Suppressor macrophage treated with lipopolysaccharide for 1 hour (primary cell): ENCODE results near the gene ZNF878.
"Not testable (repeated sequence)": the region's sequence is repeated elsewhere in the genome, so short reads cannot be mapped to it uniquely, and the experiment has no call there.

ENCODE experiments used
- DNase-seq, 3 donors: peaks; one replicate each; pipeline ENCODE4 v3.0.0-alpha.2; 2020 to 2022

ZNF878 gene

DNA sequence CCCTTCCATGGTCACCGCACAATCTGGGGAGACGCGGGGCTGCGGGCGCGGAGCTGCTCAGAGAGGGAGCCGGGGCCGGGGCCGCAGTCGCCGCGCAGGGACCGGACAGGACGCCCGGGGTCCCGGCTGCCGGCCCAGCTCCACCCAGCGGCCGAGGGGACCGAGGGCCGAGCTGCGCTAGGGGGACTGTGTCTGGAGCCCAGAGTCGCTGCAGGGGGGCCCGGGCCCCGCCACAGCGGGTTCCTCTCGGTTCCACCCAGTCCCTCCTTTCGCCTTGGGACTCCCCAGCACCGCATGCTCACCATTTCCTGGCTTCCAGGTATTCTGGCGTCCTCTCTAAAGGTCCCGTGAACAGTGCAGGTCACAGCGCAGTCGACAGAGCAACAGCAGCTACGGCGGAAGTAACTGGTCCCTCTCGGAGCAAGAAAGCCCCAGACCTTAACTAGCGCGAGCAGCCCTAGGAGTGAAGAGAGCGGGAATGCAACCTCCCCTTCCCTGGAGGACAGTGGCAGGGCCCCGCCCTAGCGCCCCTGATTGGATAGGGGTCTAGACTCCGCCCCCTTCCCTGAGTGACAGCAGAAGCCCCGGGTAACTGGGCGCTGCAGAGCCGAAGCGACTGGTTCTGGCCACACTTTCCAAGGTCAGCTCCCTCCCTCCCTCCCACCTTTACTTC, at the start of gene ZNF878:
Gene ZNF878, minus strand, starts transcription at position 465 of the 673 bp plus-strand sequence. Its CDS starts 160 bp downstream, at position 305.
- peak; percentile 79 to 92 (median 86) for DNase-seq

DNA sequence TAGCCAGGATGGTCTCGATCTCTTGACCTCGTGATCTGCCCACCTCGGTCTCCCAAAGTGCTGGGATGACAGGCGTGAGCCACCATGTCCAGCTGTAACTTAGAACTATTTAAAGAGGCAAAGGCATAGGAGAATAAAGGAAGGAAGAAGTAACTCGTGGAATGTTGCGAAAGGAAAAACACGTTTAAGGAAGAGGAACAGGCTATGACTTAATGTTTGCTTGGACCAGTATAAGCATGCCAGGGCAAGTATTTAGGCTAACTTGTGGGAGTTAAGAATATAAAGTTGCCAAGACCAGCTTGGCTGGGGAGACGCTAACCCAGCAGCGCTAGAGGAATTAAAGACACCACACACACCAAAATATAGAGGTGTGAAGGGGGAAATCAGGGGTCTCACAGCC, 45.3 kb upstream of the ZNF878 start:
- DNase-seq = peak in 2 of 3 donors; percentile 3 to 19

DNA sequence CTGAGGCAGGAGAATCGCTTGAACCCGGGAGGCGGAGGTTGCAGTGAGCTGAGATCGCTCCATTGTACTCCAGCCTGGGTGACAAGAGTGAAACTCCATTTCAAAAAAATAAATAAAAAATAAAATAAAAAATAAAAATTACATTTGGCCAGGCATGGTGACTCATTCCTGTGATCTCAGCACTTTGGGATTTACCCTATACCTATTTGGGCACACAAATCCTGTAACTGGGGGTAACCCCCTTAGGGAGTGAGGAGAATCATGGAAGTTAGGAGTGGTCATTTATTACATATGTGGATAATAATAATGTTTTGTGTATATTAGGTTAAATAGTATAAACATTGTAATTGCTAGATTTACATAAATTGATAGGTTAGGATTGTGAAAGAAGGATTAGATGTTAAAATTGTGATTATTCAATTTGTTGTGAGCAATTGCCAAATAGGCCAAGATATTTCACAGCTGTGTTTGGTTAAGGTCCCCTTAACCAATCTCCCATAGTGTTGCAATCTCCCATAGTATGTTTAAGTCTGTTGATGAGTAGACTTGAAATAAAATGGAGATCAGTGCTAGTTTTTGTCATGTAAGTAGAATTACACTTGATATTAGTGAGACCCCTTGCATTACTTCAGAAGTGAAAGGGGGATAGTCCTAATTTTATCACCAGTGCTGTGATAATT, 42.5 kb upstream of the ZNF878 start:
- DNase-seq = peak; percentile 6 to 20 (median 9)

DNA sequence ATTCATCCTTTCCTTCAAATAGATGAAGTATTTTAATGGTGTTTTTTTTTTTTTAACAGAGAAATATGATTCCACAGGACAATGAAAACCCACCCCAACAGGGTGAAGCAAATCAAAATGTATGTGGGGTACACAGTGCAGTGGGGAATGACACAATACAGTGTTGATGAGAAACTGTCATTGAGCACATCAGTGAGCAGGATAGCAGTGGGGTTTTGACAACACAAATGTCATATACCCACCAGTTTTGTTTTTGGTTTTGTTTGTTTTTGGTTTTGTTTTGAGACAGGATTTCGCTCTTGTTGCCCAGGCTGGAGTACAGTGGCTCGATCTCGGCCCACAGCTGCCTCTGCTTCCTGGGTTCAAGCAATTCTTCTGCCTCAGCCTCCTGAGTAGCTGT, 41.0 kb upstream of the ZNF878 start:
- peak in 1 of 3 donors; percentile 20 for DNase-seq

DNA sequence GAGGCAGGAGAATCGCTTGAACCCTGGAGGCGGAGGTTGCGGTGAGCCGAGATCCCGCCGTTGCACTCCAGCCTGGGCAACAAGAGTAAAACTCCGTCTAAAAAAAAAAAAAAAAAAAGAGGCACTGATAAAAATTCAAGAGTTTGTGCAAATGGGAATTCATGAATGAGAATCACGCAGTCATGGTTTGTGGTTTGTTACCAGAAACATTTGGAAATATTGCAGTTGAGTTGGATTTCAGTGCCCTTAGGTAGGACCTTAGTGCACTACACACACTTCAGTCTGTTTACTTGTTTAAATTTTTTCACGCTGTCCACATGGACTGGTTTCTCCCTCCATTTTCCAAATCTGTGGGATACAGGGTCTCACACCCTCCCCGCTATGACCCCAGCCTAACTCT, 40.2 kb upstream of the ZNF878 start:
- peak in 1 of 3 donors; percentile 9 for DNase-seq

DNA sequence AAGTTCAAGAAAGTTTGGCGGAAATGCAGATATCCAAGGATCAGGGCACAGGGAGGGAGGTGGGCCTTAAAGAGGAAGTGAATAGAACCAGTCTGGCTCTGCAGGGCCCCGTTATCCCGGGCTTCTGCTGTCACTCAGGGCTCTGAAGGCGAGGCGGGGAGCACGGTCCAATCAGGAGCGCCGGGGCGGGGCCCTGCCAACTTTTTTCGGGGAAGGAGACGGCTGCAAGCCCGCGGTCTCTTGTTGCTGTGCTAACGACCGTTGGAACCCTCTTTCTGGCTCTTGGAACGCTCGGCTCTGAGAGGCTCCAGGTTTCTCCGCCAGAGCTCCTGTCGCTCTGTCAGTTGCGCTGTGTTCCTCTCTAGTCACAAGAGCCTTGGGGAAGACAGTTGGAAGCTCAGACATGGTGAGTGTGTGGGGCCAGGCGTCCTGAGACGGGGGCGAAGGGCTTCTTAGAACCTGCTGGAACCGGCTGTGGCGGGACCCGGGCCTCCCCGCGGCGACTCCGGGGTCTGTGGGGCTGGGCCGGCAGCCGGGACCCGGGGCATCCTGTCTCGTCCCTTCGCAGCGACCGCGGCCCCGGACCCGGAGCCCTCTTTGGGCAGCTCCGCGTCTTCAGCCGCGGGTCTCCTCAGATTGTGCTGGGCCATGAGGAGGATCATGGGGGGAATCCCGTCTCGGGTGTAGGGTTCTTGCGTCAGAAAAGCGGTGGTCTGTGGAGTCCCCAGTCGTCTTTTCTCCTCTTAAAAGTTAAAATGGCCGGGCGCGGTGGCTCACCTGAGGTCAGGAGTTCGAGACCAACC, 39.5 kb upstream of the ZNF878 start:
- DNase-seq = peak; percentile 85 to 92 (median 85)

DNA sequence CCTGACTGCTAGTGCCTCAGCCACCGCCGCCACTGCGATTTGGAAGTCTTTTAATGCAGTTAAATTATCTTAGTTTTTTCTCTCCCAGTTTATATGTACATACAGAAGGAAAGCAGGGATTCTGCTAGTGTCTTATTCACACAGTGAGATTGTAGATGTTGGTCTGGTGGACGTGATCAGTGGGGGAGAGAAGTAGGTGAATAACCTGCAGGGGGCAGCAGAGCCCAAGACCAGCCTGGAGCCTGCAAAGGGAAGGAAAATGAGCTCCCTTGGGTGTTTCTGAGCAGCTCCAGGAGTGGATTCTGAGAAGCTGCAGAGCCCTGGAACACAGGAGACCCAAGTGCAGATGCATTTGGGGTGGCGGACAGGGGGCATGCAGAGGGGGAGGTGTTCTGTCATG, 38.0 kb upstream of the ZNF878 start:
- DNase-seq = peak; percentile 65 to 83 (median 66)

DNA sequence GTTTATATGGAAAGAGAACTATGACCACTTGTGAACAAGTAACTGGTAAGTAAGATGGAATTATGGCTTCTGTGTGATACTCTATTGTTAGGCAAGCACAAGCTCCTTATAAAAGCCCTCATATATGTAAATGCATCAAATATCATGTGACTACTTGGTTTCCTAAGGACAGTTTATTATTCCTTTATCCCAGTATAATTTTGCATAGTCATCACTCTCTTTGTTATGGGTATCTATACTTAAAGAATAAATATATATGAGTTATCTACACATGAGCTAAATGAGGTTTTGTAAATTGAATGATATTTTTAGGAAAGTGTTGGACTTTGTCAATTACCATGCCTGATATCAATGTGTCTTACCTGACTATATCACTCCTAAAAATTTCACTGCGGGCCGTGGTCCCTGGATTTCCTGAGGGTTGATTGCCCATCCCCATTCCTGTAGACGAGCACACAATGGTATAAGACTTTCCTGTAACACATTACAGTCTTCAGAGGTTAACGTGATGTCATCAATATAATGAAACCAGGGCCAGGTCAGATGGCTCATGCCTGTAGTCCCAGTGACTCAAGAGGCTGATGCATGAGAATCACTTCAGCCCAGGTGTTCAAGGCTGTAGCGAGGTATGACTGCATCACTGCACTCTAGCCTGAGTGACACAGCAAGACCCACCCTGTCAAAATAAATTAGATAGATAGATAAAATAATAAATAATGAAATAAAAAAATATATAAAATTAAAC, 32.5 kb upstream of the ZNF878 start:
- DNase-seq = no peak

DNA sequence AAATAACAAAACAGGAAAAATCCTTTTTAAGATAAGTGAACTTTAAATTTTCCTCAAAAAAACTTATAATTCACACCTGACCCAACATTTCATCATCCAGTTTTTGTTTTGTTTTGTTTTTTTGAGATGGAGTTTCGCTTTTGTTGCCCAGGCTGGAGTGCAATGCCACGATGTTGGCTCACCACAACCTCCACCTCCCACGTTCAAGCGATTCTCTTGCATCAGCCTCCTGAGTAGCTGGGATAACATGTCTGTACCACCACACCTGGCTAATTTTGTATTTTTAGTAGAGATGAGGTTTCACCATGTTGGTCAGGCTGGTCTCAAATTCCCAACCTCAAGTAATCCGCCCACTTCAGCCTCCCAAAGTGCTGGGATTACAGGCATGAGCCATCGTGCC, 30.6 kb upstream of the ZNF878 start:
- not testable (repeated sequence) for DNase-seq

DNA sequence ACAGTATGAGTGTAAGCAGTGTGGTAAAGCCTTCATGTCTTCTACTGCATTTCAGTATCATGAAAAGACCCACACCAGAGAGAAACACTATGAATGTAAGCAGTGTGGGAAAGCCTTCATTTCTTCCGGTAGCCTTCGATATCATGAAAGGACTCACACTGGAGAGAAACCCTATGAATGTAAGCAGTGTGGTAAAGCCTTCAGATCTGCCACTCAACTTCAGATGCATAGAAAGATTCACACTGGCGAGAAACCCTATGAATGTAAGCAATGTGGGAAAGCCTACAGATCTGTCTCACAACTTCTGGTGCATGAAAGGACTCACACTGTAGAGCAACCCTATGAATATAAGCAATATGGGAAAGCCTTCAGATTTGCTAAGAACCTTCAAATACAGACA, 24.6 kb upstream of the ZNF878 start:
- no peak for DNase-seq

DNA sequence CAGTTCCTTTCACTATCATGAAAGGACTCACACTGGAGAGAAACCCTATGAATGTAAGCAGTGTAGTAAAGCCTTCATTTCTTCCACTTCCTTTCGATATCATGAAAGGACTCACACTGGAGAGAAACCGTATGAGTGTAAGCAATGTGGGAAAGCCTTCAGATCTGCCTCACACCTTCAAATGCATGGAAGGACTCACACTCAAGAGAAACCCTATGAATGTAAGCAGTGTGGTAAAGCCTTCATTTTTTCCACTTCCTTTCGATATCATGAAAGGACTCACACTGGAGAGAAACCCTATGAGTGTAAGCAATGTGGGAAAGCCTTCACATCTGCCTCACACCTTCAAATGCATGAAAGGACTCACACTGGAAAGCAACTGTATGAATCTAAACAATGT, 23.6 kb upstream of the ZNF878 start:
- DNase-seq = not testable (repeated sequence)

DNA sequence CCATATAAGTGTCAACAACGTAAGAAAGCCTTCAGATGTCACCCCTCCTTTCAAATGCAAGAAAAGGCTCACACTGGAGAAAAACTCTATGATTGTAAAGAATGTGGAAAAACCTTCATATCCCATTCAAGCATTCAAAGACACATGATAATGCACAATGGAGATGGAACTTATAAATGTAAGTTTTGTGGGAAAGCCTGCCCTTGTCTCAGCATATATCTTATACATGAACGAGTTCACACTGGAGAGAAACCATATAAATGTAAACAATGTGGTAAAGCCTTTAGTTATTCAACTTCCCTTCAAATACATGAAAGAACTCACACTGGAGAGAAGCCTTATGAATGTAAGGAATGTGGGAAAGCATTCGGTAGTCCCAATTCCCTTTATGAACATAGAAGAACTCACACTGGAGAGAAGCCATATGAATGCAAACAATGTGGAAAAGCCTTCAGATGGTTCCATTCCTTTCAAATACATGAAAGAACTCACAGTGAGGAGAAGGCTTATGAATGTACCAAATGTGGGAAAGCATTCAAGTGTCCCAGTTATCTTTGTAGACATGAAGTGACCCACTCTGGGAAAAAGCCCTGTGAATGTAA, 22.9 kb upstream of the ZNF878 start:
- DNase-seq = no peak

DNA sequence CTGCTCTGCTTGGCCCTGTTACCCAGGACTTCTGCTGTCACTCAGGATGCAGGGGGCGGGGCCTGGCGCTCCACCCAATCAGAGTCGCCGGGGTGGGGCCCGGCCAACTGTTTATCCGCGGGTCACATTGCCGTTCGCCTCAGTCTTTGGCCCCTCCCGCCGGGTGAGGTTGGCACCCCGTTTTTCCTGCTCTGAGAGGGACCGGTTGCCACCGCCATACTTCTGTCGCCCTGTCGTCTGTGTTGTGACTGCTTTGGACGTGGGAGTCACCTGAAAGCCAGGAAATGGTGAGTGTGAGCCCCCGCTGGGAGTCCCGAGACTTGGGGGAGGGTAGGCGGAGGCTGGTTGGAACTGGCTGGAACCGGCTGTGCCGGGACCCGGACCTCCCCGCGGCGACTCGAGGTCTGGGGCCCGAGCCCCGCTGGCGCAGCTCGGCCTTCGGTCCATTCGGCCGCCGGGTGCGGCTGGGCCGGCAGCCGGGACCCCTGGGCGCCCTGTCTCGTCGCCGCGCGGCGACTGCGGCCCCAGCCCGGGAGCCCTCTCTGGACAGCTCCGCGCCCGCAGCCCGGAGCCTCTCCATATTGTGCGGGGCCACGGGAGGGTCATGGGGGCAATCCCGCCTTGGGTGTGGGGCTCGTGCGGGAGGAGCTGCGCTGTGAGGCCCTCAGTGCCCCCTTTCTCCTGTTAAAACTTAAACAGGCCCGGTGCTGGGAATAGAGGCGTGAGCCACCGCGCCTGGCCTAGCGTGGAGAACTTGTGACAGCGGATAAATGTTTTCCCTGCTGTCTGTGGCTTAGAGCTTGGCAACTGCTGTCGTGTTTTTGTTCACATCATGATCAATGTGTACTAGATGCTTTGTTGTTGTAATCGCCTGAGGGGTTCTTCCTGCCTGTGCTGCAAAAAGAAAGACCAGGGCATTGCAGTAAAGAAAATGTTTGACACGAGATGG, 12.1 kb upstream of the ZNF878 start, which contains the start of gene ZNF844:
Gene ZNF844, plus strand, starts transcription at position 142 of the 949 bp plus-strand sequence. Its CDS starts 143 bp downstream, at position 285.
- DNase-seq = peak; percentile 95 to 98 (median 96)

DNA sequence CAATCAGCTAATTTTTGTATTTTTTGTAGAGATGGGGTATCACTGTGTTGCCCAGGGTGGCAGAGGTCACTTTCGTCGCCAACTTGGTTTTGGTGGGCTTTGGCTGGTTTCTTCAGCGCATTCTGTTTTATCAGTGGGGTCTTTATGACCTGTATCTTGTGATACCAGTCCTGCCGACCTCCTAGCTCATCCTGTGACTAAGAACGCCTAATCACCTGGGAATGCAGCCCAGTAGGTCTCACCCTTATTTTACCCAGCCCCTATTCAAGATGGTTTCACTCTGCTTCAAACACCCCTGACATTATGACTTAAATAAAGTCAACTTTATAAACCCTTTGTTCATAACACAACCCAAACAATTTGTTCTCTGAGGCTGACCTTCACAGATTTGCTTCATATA, 3.0 kb upstream of the ZNF878 start:
- no peak for DNase-seq

DNA sequence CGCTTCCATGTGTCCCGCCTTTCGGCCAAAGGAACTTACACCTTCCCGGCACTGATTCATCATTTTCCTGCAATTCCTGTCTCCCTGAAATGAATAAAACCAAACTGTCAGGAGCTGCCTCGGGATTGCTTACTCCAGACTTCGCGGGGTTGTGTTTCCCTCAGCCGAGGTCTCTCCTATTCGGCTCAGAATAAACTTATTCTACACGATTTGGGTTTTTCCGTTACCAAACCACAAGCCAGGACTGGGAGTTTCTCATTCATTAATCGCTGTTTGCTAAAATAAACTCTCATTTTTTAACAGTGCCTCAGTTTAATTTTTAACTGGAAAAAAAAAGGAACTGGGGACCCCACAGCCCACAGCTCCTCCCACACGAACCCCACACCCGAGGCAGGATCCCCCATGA, 667 bp downstream of the ZNF878 start:
- DNase-seq = peak; percentile 21 to 34 (median 34)

DNA sequence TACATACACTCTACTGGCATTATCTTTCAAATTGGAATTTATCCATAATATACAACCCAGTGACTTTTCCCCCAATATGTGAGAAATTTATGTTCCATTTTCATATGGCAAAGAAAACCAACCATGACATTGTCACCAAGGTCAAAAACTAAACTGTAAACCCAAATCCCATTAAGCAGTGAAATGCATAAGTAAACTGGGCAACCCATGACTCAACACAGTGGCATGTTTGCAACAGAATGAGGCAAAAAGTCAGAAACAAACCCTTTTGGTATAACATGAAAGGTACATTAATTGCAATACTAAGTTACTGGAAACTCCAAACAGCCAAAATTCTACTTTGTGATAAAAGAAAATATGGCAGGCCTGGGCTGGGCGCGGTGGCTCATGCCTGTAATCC, 4.9 kb downstream of the ZNF878 start:
- DNase-seq = no peak

DNA sequence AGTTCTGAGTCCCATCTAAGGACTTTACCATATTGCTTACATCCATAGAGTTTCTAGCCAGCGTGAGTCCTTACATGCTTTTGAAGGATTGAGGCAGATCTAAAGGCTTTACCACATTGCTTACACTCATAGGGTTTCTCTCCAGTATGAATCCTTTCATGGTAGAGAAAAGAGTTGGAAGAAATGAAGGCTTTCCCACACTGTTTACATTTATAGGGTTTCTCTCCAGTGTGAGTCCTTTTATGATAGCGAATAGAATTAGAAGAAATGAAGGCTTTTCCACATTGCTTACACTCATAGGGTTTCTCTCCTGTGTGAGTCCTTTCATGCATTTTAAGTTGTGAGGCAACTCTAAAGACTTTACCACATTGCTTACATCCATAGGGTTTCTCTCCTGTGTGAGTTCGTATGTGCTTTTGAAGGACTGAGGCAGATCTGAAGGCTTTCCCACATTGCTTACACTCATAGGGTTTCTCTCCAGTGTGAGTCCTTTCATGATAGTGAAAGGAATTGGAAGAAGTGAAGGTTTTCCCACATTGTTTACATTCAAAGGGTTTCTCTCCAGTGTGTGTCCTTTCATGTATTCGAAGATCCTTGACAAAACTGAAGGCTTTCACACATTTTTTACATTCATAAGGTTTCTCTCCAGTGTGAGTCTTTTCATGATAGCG, 8.9 kb downstream of the ZNF878 start:
- no peak for DNase-seq

DNA sequence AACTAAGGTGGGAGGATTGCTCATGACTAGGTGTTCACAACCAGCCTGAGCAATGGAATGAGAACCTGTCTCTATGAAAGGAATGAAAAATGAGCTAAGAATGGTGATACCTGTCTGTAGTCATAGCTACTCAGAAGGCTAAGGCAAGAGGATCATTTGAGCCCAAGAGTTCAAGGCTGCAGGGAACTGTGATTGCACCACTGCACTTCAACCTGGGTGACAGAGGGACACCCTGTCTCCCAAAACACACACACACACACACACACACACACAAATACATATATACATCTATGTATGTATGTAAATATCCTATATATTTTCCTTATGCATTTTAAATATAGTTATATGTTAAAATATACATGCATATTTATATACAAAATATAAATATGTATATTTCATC, 9.9 kb downstream of the ZNF878 start:
- DNase-seq = no peak

DNA sequence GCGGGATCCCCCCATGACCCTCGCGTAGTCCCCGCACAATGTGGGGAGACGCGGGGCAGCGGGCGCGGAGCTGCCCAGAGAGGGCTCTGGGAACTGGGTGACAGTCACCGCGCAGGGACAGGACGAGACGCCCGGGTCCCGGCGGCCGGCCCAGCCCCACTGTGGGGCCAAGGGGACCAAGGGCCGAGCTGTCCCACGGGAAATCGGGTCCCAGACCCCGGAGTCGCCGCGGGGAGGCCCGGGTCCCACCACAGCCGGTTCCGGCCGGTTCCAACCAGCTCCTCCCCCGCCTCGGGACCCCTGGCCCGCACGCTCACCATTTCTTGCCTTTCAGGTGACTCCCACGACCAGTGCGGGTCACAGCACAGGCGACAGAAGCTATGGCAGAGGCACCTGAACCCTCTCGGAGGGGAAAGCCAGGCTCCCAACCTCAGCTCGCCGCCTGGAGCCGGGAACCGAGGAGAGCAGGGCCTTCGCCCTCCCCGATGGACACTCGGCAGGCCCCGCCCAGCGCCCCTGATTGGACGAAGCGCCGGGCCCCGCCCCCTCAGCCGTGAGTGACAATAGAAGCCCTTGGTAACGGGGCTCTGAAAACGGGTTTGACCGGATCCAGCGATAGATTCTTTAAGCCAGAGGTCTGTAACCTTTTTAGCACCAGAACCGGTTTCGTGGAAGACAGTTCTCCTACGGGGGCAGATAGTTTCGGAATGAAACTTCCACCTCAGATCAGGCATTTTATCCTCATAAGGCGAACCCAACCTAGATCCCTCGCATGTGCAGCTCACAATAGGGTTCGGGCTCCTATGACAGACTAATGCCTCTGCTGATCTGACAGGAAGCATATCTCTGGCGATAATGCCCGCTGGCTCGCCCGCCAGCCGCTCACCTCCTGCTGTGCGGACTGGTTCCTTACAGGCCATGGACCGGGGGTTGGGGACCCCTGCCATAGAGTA, 17.3 kb downstream of the ZNF878 start, which contains the start of gene ZNF433:
Gene ZNF433, minus strand, starts transcription at position 460 of the 953 bp plus-strand sequence. Its CDS starts 140 bp downstream, at position 320.
- peak; percentile 85 to 96 (median 90) for DNase-seq
